Stimulated activated naive CD4-positive, alpha-beta T cell (primary cell): ENCODE measurements around the gene HDAC4.

ENCODE experiments used
- DNase-seq, 6 experiments: peaks; one replicate each; lab custom pipeline; 2025; lab: John Stamatoyannopoulos, UW

HDAC4 gene

GRCh38 chr2:239201884-239202283 lies 198.9 kb downstream of the HDAC4 start:
- DNase-seq: no peak

- DNase-seq: no peak
These were observed 199.3 kb downstream of the HDAC4 start for GRCh38 chr2:239201531-239201876.

- no peak for DNase-seq
These were observed 199.9 kb downstream of the HDAC4 start for GRCh38 chr2:239200646-239201530.

- DNase-seq: no peak
These were observed 201.6 kb downstream of the HDAC4 start for GRCh38 chr2:239199041-239199768.

- no peak for DNase-seq
These were observed 202.6 kb downstream of the HDAC4 start for GRCh38 chr2:239198221-239198620.

DNA sequence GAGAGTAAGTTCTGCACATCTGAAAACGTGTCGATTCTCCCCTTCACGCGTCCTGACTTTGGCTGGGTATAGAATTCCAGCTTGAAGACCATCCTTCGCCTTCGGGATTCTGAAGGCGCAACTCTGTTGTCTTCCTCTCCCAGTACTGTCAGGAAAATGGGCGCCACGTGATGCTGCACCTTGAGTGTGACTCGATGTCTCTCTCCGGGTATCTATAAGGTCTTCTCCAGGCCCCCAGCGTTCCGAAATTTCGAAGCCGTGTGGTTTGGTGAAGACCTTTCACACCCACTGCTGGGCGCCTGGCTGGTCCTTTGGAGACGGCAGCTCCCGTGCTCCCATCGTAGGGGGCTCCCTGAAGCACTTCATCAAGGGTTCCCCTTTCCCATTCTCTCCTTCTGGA lies 203.7 kb downstream of the HDAC4 start:
- DNase-seq: no peak

DNA sequence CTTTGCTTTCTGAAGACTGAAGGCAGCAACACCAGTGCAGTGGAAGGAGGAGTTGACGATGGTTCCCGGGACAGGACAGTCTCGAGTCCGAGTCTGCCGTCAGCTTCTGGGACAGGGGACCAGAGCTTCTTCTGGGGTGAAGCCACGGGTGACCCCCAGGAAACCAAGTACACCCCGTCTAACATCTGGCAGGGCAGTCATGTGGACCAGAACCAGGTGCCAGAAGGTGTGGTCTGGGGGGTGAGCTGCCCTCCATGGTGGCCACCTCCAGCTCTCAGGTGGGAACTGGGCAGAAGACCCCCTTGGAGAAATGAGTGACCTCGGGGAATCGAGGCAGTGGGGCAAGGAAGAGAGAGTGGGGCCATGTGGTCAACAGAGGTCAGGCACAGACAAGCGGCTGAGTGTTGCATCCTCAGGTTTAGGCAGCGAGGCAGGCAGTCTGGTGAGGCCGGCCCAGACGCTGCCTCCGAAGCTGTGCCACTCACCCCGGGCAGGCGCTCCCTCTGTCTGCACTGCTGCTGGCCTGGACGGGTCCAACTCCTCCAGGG lies 204.3 kb downstream of the HDAC4 start:
- no peak for DNase-seq

GRCh38 chr2:239195992-239196391 lies 204.8 kb downstream of the HDAC4 start:
- DNase-seq: no peak

DNA sequence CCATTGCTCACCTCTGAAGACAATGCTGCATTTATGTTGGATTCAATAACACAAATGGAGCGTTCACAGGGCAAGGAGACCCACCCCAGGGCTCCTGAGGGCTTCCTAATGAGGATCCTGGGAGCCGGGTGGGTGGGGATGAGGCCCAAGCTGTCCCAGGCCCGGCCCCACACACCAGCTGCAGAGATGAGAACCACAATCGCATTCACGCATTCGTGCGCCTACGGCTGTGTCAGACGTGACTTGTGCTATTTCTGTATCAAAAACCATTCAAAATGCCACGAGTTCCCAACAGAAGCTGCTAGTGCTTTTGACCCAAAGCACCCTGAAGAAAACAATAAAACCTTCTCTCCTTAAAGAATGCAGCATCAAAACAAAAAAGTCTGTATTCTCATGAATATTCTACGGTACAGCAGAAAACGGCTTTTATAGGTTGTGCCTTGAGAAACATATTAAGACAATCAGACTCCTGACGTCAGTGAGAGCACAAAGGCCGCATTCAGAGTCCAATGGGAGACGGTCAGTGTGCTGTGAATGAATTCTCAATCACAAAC lies 205.4 kb downstream of the HDAC4 start:
- DNase-seq: no peak

DNA sequence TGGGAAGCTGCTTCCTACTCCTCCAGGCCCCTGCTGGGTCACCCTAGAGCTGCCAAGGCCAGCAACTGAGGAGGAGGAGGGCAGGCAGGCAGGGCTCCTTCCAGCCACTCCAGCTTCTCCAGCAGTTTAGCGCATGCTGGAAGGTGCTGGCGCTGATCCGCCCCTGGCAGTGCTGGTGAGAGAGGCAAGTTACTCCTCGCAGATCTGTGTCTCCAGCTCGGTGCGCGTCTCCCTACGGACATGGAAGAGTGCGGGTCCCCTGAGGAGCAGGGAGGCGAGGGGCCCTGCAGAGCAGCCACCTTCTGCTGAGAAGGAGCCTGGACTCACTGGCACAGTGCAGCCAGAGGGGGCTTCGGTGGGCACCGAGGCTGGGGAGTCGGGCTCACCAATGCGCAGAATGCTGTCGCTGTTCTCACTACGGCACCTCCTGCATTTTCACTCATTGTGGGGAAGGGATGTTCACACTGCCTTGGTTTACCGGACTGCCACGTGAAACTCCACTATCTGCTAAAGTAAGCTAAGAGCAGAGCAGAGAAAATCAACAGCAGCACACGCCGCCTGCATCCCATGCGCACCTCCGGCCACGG lies 206.0 kb downstream of the HDAC4 start:
- no peak for DNase-seq

GRCh38 chr2:239193925-239194677 lies 206.7 kb downstream of the HDAC4 start:
- DNase-seq: no peak

- DNase-seq: no peak
These were observed 207.4 kb downstream of the HDAC4 start for GRCh38 chr2:239193401-239193811.

DNA sequence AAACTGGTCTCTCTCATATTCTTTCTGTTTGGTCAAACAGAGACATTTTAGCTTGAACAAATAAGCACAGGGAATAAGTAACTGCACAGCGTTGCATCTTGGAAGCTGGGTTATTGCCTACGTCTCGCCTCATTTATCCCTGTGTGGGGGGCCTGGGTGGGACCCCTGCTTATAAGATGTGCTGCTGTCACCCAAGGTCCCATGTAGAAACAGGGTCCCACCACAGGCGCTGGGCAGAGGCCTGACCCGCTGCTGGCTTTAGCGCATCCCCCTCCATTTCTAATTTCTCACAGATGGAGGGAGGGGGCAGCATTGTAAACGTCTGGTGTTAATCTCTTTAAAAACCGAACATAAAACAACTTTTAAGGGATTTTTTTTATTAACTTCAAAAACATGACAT lies 207.8 kb downstream of the HDAC4 start:
- no peak for DNase-seq

DNA sequence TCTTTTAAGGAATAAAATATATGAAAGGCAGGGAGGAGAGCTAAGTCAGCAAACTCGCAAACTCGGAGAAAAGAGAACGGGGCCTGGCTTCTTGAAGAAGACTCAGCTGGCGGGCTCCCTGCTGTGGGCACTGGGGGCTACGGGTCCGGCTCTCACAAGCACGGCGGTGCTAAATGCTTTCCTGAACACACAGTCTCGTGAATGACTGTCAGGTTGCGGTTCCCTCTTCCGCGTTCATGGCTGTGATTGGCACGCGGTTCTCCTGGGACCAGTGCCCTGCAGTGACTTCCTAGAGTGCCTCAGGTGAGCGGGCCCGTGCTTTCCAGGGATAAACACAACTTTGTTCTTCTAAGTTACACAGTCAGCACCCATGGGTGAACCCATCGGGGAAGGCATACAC lies 208.4 kb downstream of the HDAC4 start:
- DNase-seq: no peak

DNA sequence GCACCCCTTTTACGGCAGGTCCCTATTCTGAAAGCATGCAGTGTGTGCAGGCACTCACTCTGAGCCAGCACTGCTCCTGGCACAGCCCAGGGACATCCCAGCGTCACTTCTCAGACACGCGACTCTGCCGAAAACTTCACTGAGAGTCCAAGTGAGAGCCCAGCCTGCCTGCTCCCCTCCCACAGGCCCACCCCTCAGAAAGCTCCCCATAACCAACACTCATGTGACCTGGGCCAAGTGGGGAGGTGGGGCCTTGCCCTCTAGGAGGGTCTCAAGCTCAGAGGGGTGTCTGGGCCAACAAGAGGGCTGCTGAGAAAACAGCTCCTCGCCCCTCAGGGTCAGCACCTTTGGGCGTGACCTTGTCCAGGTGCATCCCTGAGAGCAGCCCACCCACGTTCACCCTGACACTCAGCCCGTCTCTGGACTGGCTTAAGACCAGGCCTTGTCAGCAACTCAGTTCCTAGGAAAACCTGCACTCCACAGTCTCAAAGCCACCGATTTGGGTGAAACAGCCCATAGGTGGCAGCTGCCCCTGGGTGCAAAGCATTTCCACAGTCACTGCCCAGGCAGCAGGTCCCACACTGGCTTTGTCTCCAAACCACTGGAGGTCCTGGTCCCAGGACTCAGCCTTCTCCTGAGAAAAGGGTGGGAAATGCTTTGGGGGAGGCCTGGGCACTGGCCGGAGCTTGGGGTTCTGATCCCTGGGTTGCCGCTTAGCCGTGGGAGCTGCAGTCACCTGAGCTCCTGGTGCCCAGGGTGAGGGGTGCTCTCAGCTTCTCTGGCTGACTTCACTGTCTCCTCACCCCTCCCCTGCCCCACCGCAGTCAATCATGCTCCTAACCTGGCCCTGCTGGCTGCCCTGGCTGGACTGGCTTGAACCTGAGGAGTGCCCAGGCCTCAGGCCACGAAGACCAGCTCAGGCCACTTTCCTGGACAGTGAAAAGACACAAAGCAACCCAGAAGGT lies 209.6 kb downstream of the HDAC4 start:
- no peak for DNase-seq

GRCh38 chr2:239190361-239190760 lies 210.5 kb downstream of the HDAC4 start:
- no peak for DNase-seq

DNA sequence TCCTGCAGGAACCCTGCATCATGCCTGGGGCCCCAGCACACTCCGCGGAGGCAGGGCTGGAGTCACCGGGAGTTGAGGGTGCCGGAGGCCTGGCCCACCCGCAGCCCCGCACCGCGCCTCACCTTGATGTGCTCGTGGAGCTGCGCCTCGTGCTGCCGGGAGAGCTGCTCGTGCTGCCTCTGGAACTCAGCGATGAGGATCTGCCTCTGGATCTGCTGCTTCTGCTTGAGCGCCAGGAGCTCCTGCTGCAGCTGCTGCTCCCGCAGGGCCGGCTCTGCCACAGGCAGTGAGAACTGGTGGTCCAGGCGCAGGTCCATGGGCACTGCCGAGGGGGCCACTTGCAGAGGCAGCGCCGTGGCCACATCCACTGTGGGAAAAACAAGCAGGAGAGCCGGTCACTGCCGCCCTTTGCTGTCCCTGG lies 211.1 kb downstream of the HDAC4 start:
- DNase-seq: no peak

DNA sequence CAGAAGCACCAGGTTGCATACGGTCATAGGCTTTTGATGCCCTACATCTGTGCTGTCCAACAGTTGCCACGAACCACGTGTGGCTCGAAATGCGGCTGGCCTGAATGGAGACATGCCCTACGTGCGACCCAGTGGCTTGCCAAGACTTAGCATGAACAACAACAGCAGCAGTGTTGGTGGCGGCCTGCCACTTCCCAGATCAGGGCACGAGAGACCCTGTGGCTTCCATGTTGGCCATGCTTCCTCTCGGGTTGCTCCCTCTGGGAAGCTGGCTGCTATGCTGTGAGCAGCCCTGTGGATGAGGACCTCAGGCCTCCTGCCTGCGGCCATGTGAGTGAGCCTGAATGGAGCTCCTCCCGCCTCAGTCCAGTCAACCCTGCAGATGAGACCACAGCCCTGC lies 212.3 kb downstream of the HDAC4 start:
- DNase-seq: no peak

GRCh38 chr2:239187464-239188253 lies 213.2 kb downstream of the HDAC4 start:
- DNase-seq: no peak
